Measurements from ENCODE around the gene KCNJ10.
"Not testable (repeated sequence)": the region's sequence is repeated elsewhere in the genome, so short reads cannot be mapped to it uniquely, and the experiment has no call there.

KCNJ10 gene

DNA sequence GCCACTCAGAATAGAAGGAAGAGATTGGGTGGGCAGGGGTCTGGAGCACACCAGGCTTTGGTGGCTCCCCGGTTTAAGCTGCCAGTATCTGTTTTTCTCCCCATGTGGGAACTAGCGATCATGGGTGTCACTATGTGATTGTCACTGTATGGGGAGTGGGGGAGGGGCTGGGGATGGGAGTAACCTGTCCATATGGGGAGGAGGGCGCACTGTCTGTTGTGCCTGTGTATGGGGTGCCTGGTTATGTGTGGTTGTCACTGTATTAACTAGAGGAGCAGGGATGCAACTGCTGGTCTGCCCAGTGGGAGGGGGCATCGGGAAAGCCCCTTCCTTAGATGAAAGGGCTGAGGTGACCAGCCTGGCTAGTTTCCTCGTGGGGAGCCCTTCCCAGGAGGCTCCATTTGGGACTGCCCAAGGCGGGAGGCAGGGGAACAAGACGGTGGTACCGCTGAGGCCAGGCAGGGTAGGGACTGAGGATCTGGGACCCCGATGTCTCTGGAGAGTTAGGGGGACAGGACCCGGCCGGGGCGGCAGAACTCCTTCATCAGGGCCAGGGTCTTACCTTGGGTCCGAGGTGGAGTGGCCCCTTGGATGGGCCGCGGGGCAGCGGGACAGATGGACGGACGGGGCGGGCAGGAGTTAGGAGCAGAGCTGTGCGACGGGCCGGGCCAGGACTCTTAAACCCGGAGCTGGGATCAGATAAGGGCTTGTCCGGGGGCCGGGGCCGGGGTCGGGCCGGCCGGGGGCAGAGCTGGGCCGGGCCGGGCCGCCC is at the start of gene KCNJ10:
TSS of gene KCNJ10 (minus strand) at position 701 of the 772 bp plus-strand sequence. CDS start 27,628 bp downstream, outside the sequence.
- no peak for DNase-seq

DNA sequence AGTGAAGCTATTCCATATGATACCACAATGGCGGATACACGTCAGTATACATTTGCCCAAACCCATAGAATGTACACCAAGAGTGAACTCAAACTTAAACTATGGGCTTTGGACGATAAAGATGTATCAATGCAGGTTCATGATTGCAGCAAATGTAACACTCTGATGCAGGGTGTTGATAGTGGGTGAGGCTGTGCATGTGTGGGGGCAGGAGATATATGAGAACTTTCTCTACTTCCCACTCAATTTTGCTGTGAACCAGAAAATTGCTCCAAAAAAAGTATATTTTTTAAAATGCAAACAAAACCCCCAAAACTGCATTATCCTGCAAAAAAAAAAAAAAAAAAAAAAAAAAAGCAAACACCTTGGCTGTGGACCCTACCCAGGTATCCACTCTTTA is 49.0 kb upstream of the KCNJ10 start:
- no peak for DNase-seq

DNA sequence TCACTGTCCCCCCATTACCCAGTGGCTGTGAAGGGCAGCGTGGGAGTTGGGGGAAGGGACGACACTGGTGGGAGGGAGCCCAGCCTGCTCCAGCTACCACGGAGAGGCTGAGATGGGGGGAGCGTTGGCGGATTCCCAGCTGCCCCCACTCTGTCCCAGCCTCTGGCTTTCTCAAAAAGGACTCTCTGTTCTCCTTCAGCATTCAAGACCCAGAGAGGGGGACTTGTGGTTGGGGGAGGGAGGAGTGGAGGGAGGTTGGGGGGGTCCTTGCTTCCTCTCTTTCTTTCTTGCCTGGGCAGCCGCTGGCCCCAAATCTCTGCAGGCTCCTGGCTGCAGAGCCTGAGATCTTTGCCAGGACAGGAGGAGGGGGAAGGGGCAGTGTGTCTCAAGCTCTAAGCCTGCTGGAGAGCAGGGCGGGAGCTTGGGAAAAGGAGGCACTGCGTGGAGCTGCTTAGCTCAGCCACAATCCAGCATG is 47.8 kb upstream of the KCNJ10 start:
- no peak for DNase-seq

DNA sequence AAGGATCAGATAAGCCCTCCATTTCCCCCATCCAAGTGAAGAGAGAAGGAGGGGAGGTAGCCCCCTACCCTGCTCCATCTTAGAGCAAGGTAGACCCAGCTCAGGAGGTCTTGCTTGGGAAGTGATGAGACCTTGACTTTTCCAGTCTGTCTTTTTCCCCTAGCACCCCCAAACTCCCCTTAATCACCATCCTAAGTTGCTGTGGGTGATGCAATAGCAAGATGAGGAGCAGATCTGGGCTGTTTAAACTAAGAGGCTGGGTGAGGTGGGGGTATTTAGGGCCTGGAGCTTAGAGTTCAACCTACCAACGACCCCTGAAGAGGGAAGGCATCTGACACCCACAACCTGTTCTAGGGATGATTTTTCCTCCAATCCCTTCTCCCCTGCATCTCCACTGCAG is 47.3 kb upstream of the KCNJ10 start:
- DNase-seq = no peak

DNA sequence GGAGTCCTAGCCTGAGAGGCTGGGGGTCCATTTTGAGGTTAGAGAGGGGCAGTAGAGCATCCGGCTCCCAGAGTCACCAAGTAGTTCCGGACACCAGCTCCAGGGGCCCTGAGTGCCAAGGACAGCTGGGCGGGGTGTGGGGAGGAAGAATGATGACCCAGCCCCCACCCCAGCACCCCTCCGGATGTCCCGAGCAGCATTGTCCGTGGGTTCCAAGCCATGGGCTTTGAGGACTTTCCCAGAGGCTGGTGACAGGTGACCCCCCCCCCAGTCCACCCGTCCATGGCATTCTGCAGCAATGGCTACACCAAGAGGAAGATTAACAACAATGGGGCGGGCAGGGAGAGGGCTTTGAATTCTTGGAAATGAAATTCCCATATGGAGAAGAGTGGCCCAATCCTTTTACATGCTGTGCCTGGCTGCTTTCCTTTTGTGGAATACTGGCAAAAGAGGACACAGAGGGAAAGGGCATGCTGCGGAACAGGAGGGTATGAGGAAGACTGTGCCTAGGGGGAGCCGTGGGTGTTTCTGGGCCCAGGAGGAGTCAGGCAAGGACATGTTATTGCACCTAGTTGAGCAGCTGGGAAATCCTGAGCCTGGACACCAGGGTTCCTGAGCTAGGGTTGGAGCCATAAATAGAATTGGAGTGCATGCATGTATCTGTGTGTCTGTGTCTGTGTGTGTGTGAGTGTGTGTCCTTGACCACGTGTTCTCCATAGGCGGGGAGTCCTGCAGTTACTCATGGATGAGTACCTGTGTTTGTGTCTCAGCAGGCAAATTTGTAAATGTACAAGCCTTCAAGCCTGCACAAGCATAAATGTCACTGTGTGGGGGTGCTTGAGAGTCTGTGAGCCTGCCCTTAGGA is 46.6 kb upstream of the KCNJ10 start:
- DNase-seq = no peak

DNA sequence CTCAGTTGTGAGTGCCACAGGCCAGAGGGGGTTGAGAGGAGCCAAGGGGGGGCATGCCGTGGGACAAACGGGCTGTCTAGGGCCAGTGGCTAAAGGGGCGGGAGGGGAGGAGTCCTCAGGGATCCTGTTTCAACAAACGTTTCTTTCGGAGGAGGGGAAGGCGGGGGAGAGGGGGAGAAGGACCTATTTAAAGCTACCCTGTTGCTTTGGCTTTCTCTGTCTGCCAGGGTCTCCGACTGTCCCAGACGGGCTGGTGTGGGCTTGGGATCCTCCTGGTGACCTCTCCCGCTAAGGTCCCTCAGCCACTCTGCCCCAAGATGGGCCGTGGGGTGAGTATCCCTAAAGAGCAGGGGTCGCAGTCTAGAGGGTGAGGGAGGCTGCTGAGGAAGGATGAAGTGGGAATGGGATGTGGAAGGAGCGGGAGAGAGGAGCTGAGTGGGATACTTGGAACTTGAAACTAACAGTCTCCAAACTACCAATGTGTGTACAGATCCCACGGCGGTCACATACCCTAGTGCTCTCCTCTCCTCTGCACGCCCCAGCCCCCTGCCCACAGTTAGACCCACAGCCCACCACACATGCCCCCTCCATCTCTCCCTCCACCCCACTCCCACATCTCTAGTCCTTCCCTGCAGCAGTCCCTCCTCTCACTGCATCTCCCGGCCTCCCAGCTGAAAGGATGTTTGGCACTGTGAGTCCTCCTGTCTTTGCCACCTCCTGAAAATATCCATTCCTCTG is 45.8 kb upstream of the KCNJ10 start, which contains the start of gene ATP1A2:
TSS of gene ATP1A2 (plus strand) at position 215 of the 738 bp plus-strand sequence. CDS start at position 318, 103 bp downstream.
- no peak for DNase-seq

DNA sequence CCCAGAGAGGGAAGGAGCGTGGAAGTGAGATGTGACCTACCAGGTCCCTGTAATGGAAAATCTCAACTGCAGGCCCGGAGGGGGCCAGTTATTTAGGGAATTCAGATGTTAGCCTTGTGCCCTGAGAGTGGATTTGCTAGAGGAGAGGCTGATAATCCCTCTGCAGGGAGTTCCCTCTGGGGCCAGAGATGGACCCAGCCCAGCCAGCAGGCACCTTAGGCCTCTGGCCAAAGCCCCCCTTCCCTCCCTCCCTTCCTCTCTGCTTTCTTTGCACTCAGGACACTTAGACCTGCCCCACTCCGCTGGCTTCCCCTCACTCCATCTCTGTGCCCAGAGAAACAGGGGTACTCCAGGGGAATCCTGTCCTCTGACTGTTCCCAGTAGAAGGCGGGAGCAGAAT is 44.1 kb upstream of the KCNJ10 start:
- DNase-seq = no peak

DNA sequence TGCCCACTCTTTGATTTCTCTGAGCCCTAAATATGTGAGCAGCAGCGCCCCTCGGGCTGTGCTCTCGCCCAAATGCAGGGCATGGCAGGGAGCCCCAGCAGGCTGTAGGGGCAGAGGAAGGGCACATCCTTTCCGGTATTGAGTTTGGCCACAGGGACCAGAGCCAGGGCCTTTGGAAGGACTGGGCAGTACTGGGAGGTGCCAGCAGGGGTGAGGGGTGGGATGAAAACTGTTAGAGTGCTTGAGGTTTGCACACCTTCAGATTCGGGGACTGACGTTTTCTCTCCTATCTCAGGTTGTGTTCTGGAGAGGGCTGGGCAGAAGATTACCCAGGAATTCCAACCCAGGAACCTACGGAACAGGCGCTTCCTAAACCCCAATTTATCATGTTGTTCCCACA is 43.4 kb upstream of the KCNJ10 start:
- no peak for DNase-seq

DNA sequence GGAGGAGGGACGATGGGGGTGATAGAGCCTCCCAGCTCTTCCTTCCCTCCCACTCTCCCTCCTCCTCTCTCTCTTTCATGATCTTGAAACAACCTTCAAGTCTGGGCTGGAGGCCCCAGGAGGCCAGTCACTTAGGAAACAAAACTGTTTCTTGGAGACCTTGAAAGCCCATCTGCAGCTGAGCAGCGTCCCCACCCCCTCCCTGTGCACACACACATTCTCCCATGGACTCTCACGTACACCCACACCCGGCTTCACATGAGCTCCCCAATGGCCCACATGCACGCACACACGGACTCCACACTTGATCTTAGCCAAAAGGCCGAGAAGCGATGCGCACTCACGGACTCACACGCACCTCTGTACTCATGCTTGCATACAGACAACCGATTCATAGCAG is 42.4 kb upstream of the KCNJ10 start:
- DNase-seq = no peak

DNA sequence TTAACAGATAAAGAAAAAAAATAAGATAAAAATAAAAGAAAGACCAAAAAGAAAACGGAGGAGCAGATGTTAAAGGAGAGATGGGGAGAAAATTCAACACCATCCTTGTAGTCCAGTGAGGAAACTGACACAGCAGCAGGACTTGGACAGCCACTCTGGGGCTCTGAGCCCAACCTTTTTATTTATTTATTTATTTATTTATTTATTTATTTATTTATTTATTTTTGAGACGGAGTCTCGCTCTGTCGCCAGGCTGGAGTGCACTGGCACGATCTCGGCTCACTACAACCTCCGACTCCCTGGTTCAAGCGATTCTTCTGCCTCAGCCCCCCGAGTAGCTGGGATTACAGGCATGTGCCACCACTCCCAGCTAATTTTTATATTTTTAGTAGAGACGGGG is 41.5 kb upstream of the KCNJ10 start:
- DNase-seq = not testable (repeated sequence)

DNA sequence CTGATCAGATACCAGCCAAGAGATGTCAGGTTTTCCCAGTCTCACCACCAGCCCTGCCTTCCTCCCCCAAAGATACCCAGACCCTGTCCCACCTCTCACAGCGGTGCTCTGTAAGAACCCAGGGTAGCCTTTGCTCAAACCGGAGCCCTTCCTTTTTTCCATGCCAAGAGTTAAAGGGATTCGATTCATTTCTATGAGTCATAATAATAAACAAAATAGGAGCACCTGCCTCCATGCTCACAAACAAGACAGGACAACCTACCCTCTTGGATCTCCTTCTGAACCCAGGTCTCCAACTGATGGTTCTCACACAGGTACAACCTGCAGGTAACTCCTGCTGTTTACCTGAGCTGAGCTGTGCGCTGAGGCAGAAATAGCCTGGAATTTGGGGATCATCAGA is 39.7 kb upstream of the KCNJ10 start:
- no peak for DNase-seq

DNA sequence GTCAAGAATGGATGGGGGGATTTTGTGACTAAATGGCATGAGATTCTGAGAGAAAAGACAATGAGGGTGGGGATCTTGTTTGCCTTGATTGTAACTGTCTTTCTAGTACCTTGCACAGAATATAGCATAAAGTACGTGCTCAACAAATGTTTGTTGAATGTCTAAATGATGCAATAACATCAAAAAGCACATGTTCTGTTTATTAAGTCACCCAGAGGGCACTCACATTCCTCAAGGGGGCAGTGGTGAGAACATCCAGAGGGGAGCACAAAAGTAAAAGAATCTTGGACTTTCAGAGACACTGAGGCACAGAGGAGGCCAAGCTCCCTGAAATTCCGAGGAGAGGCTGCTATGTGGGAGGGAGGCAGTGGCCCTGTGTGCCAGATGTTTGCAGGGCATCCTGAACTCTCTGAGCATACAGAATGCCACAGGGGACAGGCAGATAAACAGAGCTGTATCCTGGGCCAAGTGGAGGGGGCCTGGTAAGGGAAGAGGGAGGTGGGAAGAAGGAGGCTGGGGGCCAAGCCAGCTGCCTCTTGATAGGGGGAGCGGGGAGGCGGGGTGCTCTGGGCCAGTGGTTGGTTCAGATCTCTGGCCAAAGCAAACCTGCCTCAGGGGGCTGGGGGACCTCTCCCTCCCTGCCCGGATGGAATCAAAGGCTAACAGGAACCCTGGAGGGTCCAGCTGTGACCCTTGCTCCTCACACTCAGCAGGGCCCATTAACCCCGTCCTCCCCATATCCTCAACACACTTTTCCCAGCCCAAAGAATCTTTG is 39.1 kb upstream of the KCNJ10 start:
- DNase-seq = no peak

DNA sequence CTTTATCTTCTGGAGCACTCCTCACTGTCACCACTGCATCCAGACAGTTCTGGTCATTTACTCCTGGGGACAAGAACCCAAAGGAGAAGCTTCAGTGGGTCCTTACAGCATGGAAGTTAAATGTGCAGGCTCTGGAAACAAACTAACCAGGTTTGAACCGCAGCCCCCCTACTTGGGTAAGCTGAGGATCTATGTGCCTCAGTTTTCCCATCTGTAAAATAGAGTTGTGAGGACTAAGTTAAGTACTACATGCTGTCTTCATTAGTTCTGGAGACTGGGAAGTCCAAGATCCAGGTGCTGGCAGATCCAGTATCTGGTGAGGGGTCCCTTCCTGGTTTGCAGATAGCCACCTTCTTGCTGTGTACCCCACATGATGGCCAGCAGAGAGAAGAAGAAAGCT is 37.6 kb upstream of the KCNJ10 start:
- DNase-seq = no peak

DNA sequence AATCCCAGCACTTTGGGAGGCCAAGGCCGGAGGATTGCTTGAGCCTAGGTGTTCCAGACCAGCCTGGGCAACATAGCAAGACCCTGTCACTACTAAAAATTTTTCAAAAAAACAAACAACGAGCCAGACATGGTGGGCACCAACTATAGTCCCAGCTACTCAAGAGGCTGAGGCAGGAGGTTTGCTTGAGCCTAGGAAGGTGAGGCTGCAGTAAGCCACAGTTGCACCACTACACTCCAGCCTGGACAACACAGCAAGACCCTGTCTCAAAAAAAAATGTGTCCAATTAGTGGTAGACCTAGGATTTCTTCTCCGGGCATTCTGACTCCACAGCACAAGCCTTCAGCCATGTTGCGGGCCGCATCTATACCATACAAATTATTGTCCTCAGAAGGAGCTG is 35.2 kb upstream of the KCNJ10 start:
- no peak for DNase-seq

DNA sequence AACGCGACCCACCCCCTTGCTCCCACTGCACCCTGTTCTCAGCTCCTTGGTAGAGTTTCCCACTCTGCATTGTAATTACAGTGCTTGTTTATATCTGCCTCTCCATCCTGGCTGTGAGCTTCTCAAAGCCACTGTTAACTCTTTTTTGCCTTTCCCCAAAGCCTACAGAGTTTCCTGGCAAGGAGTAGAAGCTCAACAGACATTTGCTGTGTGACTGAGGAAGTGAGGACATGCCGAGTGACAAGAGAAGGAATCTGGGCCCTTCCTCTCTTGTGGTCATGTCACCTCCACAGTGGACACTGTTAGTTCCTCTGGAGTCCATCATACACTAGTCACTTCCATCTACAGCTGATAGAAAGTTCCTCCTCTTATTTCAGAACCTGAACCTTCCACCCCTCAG is 34.5 kb upstream of the KCNJ10 start:
- no peak for DNase-seq

DNA sequence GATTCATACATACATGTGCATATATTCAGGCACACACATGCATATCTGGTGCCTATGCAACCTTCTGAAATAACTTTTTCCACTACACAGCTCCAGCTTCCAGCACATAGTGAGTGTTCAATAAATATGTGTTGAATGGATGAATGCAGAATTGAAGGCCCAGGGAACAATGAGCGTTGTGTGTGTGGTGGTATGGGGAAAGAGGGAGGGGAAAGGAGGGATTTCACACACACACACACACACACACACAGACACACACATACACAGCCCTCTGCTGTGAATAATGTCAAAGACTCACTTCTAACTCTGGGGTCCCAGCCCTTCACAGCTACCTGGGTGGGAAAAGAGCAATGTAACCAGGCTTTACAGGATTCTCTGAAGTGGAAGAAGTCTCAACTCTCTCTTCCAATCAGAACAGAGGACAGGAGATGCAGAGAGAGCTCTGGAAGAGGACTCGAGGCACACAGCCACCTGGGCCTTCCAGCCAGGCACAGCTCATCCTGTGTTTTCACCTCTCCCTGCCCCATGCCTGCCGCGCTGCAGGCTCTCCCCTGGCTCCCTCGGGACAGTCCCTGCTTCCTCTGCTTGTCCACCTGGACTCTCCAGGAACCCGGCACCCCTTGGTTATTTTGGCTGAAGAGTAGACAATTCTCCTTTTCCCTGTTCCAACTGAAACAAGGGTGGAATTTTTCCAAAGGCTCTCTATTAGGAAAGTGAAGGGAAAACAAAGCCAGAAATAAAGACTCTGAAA is 33.9 kb upstream of the KCNJ10 start:
- no peak for DNase-seq

DNA sequence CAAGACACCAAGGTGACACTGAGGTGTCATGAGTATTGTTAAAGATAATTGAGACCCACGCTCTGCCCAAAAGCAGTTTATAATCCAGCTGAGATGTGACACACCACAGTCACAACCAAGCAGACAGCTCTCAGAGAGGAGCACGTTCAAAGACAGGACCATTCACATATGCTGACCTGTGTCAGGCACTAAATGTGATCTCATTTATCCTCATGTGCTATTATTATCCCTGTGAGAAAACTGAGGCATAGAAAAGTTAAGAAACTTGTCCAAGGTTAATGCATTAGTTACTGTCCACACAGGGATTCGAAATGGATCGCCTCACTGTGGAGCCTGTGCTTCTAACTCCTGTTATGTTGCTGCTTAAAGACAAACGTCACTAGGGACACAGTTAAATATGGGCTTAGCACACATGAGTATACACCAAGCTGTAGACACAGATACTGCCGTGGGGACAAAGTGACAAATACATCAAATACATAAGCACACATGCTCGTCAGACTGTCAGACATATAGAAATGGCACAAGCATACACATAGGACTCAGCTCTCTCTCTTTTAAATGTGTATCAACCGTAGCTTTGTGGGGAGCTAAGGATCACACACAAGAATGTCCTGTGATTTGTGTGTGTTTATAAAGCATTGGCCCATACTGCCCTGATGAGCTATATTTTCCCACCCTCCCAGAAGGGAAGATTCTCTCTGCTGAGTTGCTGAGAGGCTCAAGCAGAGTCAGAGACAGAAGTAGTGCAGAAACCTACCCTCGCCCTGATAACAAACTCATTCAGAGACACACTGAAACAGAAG is 32.0 kb upstream of the KCNJ10 start:
- no peak for DNase-seq

DNA sequence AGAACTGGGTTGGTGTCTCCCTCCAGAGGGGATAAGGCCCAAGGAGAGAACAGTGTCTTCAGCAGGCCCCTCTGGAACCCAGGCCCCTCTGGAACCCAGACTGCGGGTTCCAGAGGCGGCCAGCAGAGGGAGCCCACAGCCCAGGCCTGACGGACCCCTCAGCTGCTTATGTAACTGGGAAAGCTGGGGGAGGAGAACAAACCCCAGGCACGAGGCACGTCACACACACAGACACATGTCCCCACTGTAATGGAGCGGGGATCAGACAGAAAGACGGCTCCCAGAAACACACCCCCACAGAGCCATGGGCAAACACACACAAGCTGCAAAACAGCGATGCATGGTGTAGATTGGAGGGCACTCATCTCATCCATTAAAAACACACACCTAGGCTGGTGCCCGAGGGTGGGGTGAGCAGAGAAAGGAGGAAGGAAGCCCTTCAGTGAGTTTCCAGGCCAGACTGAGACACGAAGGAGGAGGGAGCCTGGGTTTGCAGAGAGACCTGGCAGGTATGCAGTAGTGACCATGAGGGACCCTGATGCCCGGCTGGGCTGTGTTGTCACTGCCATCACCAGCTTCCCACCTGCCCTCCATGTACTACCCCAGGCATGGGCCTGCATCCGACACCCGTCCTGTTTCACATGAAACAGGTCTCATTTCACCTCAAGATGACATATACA is 31.2 kb upstream of the KCNJ10 start:
- DNase-seq = no peak

DNA sequence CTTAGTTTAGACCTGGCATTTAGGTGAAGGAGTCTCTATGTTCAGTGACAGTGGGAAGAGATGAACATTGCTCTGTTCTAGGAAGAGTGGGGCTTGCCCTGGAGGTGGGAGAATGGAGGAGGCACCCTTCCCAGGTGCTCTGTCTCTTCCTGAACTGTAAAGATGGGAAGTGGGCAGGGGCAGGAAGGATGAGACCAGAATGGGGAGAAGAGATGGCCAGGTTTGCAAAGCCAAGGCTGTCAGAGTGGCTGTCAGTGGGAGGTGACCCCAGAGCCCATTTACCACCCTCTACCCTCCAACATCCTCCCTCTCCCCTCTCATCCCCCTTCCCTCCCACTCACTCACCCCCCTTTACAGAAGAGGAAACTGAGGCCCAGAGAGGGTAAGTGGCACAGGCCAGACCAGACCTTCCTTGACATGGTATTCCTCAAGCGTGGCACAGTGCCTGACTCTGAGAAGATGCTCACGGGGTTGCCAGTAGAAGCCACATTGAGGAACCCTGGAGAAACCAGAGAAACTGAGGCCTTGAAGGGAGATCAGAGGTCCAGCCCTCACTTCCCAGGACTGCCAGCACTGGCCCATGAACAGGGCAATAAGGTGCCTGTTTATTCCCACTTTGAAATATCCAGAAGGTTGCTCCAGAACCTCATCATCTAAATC is 29.9 kb upstream of the KCNJ10 start:
- DNase-seq = no peak
